Activated naive CD4-positive, alpha-beta T cell treated with anti-CD3 and anti-CD28 coated beads for 36 hours (primary cell): ENCODE results near the gene NRIP2. TPM values are rescaled to one million over a fixed set of nuclear protein-coding genes. Genes with fewer than 3 reads are reported as not detected.
A peak's percentile ranks its signal among the peaks of the same experiment; 100 is the strongest.

ENCODE experiments used
- CTCF ChIA-PET: fragments of 350-600 bp; sonication (Branson Sonifier 250); formaldehyde crosslinking; loops from one replicate; lab custom pipeline; 2021; ENCODE audit warnings: antibody characterized with exemption; lab: Charles Lee
- DNase-seq: peaks from one replicate; pipeline ENCODE4 v3.0.0-alpha.2; 2020
- H3K27ac Mint-ChIP-seq: one replicate; pipeline ENCODE4 v1.8.0; 2021; ENCODE audit warnings: mild to moderate bottlenecking, mixed read lengths
- H3K27me3 Mint-ChIP-seq: one replicate; pipeline ENCODE4 v1.8.0; 2021; ENCODE audit warnings: low read depth, mixed read lengths
- H3K36me3 Mint-ChIP-seq: one replicate; pipeline ENCODE4 v1.8.0; 2021; ENCODE audit warnings: low read depth, mixed read lengths
- H3K4me1 Mint-ChIP-seq: one replicate; pipeline ENCODE4 v1.8.0; 2021; ENCODE audit warnings: low read depth, mixed read lengths
- H3K4me3 Mint-ChIP-seq: one replicate; pipeline ENCODE4 v1.8.0; 2021; ENCODE audit warnings: mild to moderate bottlenecking, moderate library complexity, mixed read lengths
- H3K9me3 Mint-ChIP-seq: one replicate; pipeline ENCODE4 v1.8.0; 2021; ENCODE audit warnings: mixed read lengths
- intact Hi-C: fragments of 100-400 bp; cut with micrococcal nuclease; formaldehyde crosslinking; loops from one replicate; pipeline ENCODE4 v1.15.1; 2023
- total RNA-seq, 2 experiments: library from RNA; stranded (reverse); gene quantifications; one replicate each; pipeline ENCODE4 v1.2.3, GENCODE V29; 2021

The NRIP2 gene
- total RNA-seq, 2 experiments from 2014 or later = not detected

- intact Hi-C loops = no loop called here
- CTCF ChIA-PET = no interaction called here
- peaks cover 24% of the 10 kb centered on the region for H3K36me3 Mint-ChIP-seq
Measured at GRCh38 chr12:2841056-2841650, 6.3 kb upstream of the NRIP2 start.

GRCh38 chr12:2836574-2836973 lies 1.7 kb upstream of the NRIP2 start:
- peaks cover 9% of the 10 kb centered on the region for H3K4me1 Mint-ChIP-seq
- CTCF ChIA-PET = interaction anchor here (1.0 kb wide), 2 partner anchors 9 to 100 kb away, joined by 3 read pairs; no protein-coding TSS in a partner anchor
- no peaks in the 10 kb centered on the region for H3K9me3 Mint-ChIP-seq
- no peak for DNase-seq
- intact Hi-C loops = no loop called here
- H3K27ac Mint-ChIP-seq = no peak overlapping the region
- no peaks in the 10 kb centered on the region for H3K27me3 Mint-ChIP-seq
- peaks cover 15% of the 10 kb centered on the region for H3K36me3 Mint-ChIP-seq
- no peak overlapping the region for H3K4me3 Mint-ChIP-seq

More at GRCh38 chr12:2841056-2841650, 6.3 kb upstream of the NRIP2 start:
- H3K4me1 Mint-ChIP-seq = no peaks in the 10 kb centered on the region
- H3K9me3 Mint-ChIP-seq = no peaks in the 10 kb centered on the region
- no peak overlapping the region for H3K4me3 Mint-ChIP-seq
- no peak overlapping the region for H3K27ac Mint-ChIP-seq
- DNase-seq = no peak
- no peaks in the 10 kb centered on the region for H3K27me3 Mint-ChIP-seq

- CTCF ChIA-PET = interaction anchor here (1.0 kb wide), 1 partner anchor 100 kb away, joined by 3 read pairs; no protein-coding TSS in a partner anchor
- DNase-seq = no peak
- Mint-ChIP-seq H3K27ac (no peak overlapping the region), H3K9me3 (no peaks in the 10 kb centered on the region), H3K4me1 (peaks cover 9% of the 10 kb centered on the region), H3K4me3 (no peak overlapping the region), H3K36me3 (peaks cover 15% of the 10 kb centered on the region), H3K27me3 (no peaks in the 10 kb centered on the region)
- intact Hi-C loops = no loop called here
Measured at GRCh38 chr12:2835691-2836403, 1.0 kb upstream of the NRIP2 start.

GRCh38 chr12:2833810-2834209 lies 1.0 kb downstream of the NRIP2 start:
- CTCF ChIA-PET = interaction anchor here (0.6 kb wide), 1 partner anchor 110 kb away, joined by 3 read pairs; no protein-coding TSS in a partner anchor
- Mint-ChIP-seq H3K4me3 (no peak overlapping the region), H3K9me3 (no peaks in the 10 kb centered on the region), H3K27ac (no peak overlapping the region), H3K36me3 (peaks cover 7% of the 10 kb centered on the region), H3K27me3 (no peaks in the 10 kb centered on the region), H3K4me1 (peaks cover 9% of the 10 kb centered on the region)
- intact Hi-C loops = no loop called here
- DNase-seq = no peak

GRCh38 chr12:2833327-2833726 lies 1.5 kb downstream of the NRIP2 start:
- no peak overlapping the region for H3K27ac Mint-ChIP-seq
- H3K4me3 Mint-ChIP-seq = no peak overlapping the region
- H3K36me3 Mint-ChIP-seq = peaks cover 7% of the 10 kb centered on the region
- CTCF ChIA-PET = interaction anchor here (0.6 kb wide), 1 partner anchor 110 kb away, joined by 3 read pairs; no protein-coding TSS in a partner anchor
- peaks cover 9% of the 10 kb centered on the region for H3K4me1 Mint-ChIP-seq
- no peaks in the 10 kb centered on the region for H3K9me3 Mint-ChIP-seq
- no peak for DNase-seq
- H3K27me3 Mint-ChIP-seq = no peaks in the 10 kb centered on the region
- intact Hi-C loops = no loop called here

GRCh38 chr12:2832550-2833127 lies 2.2 kb downstream of the NRIP2 start:
- CTCF ChIA-PET = interaction anchor here (1.0 kb wide), 1 partner anchor 13 kb away, joined by 3 read pairs; no protein-coding TSS in a partner anchor
- Mint-ChIP-seq H3K36me3 (peaks cover 8% of the 10 kb centered on the region), H3K4me1 (peaks cover 9% of the 10 kb centered on the region), H3K27me3 (no peaks in the 10 kb centered on the region), H3K9me3 (no peaks in the 10 kb centered on the region), H3K27ac (peak overlapping the region; percentile 7), H3K4me3 (no peak overlapping the region)
- intact Hi-C loops = no loop called here
- no peak for DNase-seq

- H3K9me3 Mint-ChIP-seq = no peaks in the 10 kb centered on the region
- peaks cover 13% of the 10 kb centered on the region for H3K36me3 Mint-ChIP-seq
- CTCF ChIA-PET = no interaction called here
- H3K27me3 Mint-ChIP-seq = no peaks in the 10 kb centered on the region
- no peak overlapping the region for H3K27ac Mint-ChIP-seq
- no peak overlapping the region for H3K4me3 Mint-ChIP-seq
- no peak for DNase-seq
- no peaks in the 10 kb centered on the region for H3K4me1 Mint-ChIP-seq
- intact Hi-C loops = no loop called here
Measured at GRCh38 chr12:2829275-2829674, 5.6 kb downstream of the NRIP2 start.

- Mint-ChIP-seq H3K27ac (no peak overlapping the region), H3K4me1 (no peaks in the 10 kb centered on the region), H3K4me3 (no peak overlapping the region), H3K27me3 (no peaks in the 10 kb centered on the region), H3K36me3 (peaks cover 22% of the 10 kb centered on the region), H3K9me3 (no peaks in the 10 kb centered on the region)
- CTCF ChIA-PET = interaction anchor here (0.8 kb wide), 1 partner anchor 10 kb away, joined by 3 read pairs; no protein-coding TSS in a partner anchor
- intact Hi-C loops = no loop called here
- no peak for DNase-seq
Measured at GRCh38 chr12:2826721-2827515, 7.9 kb downstream of the NRIP2 start.

- no peak overlapping the region for H3K4me3 Mint-ChIP-seq
- no peaks in the 10 kb centered on the region for H3K9me3 Mint-ChIP-seq
- no peaks in the 10 kb centered on the region for H3K27me3 Mint-ChIP-seq
- no peaks in the 10 kb centered on the region for H3K4me1 Mint-ChIP-seq
- CTCF ChIA-PET = interaction anchor here (0.8 to 2.0 kb wide), 2 partner anchors 9 to 12 kb away, joined by 3 to 5 read pairs; no protein-coding TSS in a partner anchor
- no peak overlapping the region for H3K27ac Mint-ChIP-seq
- H3K36me3 Mint-ChIP-seq = peaks cover 23% of the 10 kb centered on the region
- intact Hi-C loops = no loop called here
- no peak for DNase-seq
Measured at GRCh38 chr12:2826036-2826435, 8.8 kb downstream of the NRIP2 start.

- Mint-ChIP-seq H3K27ac (no peak overlapping the region), H3K4me3 (no peak overlapping the region), H3K9me3 (no peaks in the 10 kb centered on the region), H3K27me3 (no peaks in the 10 kb centered on the region), H3K4me1 (no peaks in the 10 kb centered on the region), H3K36me3 (peaks cover 24% of the 10 kb centered on the region)
- CTCF ChIA-PET = interaction anchor here (0.6 to 2.0 kb wide), 3 partner anchors 11 to 100 kb away, joined by 3 to 5 read pairs (median 4); no protein-coding TSS in a partner anchor
- intact Hi-C loops = no loop called here
- no peak for DNase-seq
Measured at GRCh38 chr12:2825132-2825531, 9.7 kb downstream of the NRIP2 start.

GRCh38 chr12:2824541-2824940 lies 10.3 kb downstream of the NRIP2 start:
- H3K4me3 Mint-ChIP-seq = no peak overlapping the region
- intact Hi-C loops = no loop called here
- CTCF ChIA-PET = interaction anchor here (0.6 to 2.0 kb wide), 2 partner anchors 11 to 100 kb away, joined by 3 to 5 read pairs; no protein-coding TSS in a partner anchor
- no peaks in the 10 kb centered on the region for H3K9me3 Mint-ChIP-seq
- H3K27me3 Mint-ChIP-seq = no peaks in the 10 kb centered on the region
- no peak for DNase-seq
- peaks cover 30% of the 10 kb centered on the region for H3K36me3 Mint-ChIP-seq
- H3K27ac Mint-ChIP-seq = no peak overlapping the region
- H3K4me1 Mint-ChIP-seq = no peaks in the 10 kb centered on the region

- Mint-ChIP-seq H3K4me1 (no peaks in the 10 kb centered on the region), H3K36me3 (peaks cover 31% of the 10 kb centered on the region), H3K27ac (no peak overlapping the region), H3K27me3 (no peaks in the 10 kb centered on the region), H3K9me3 (no peaks in the 10 kb centered on the region), H3K4me3 (no peak overlapping the region)
- DNase-seq = no peak
- CTCF ChIA-PET = no interaction called here
- intact Hi-C loops = no loop called here
Measured at GRCh38 chr12:2823483-2823882, 11.4 kb downstream of the NRIP2 start.
